ENCODE results near the gene HSF2BP. TPM values are rescaled to one million over a fixed set of nuclear protein-coding genes. Genes with fewer than 3 reads are reported as not detected.

HSF2BP gene
- total RNA-seq, 1 experiment from 2014 or later = 10.9 TPM

DNA sequence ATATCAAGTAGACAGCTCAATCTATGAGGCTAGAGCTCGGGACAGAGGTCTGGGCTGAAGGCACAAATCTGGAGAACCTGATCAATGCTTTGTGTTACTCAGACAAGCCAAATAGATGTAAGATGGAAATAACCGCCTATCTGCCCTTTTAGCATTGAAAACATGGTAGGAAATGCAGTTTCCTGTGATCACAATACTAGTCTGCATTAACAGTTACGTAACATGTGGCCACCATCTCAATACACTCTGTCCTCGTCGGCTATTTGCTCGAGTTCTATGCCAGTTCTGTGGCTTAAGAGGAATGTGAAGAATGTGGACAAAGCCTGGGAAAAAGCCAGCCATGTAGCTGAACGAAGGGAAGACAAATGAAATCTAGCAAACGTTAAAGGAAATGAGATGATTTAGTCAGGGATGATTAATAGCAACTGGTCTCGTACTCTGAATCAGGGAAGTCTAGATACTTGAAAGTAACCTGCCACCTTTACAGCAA, 73.3 kb downstream of the HSF2BP start:
- intact Hi-C loops (cut with micrococcal nuclease; ENCODE audit: unreplicated experiment) = loop anchor here (1.0 kb wide), 1 partner anchor 25 kb away; no protein-coding TSS in a partner anchor
- POLR2A ChIA-PET = no interaction called here
- peak overlapping the region; percentile 69 for H3K4me3 Mint-ChIP-seq (ENCODE audit: unreplicated experiment)
- peaks cover 18% of the 10 kb centered on the region for H3K9me3 Mint-ChIP-seq (ENCODE audit: unreplicated experiment)
- no peaks in the 10 kb centered on the region for H3K27me3 ChIP-seq (replicated peaks; ENCODE audit: control insufficient read depth, insufficient read depth, low read length)
- no peaks in the 10 kb centered on the region for H3K27me3 Mint-ChIP-seq (ENCODE audit: insufficient read depth, unreplicated experiment)
- TF ChIP-seq, protein P1, sequence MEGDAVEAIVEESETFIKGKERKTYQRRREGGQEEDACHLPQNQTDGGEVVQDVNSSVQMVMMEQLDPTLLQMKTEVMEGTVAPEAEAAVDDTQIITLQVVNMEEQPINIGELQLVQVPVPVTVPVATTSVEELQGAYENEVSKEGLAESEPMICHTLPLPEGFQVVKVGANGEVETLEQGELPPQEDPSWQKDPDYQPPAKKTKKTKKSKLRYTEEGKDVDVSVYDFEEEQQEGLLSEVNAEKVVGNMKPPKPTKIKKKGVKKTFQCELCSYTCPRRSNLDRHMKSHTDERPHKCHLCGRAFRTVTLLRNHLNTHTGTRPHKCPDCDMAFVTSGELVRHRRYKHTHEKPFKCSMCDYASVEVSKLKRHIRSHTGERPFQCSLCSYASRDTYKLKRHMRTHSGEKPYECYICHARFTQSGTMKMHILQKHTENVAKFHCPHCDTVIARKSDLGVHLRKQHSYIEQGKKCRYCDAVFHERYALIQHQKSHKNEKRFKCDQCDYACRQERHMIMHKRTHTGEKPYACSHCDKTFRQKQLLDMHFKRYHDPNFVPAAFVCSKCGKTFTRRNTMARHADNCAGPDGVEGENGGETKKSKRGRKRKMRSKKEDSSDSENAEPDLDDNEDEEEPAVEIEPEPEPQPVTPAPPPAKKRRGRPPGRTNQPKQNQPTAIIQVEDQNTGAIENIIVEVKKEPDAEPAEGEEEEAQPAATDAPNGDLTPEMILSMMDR (IDR thresholded peaks at IDR 0.05; ENCODE audit: insufficient read depth in 1 of 2, low read depth in 1 of 2, low read length in 1 of 2, severe bottlenecking in 1 of 2, unreplicated experiment in 1 of 2) = no peak
- CTCF ChIA-PET = interaction anchor here (0.7 kb wide), 1 partner anchor 25 kb away, joined by 3 read pairs; no protein-coding TSS in a partner anchor
- H3K4me3 ChIP-seq (ENCODE audit: low read depth, low read length) = no peak overlapping the region
- no TSS peak for BruUV-seq (replicated peaks)
- DNase-seq = peak; percentile 79 to 88
- H3K36me3 ChIP-seq (ENCODE audit: control insufficient read depth, insufficient read depth, low read length) = no peaks in the 10 kb centered on the region
- H3K4me1 ChIP-seq = peaks cover 59% of the 10 kb centered on the region
- H3K9me3 ChIP-seq = no peaks in the 10 kb centered on the region
- H3K27ac Mint-ChIP-seq (ENCODE audit: unreplicated experiment) = peak overlapping the region; percentile 97
- peaks cover 11% of the 10 kb centered on the region for H3K36me3 Mint-ChIP-seq (ENCODE audit: insufficient read depth, unreplicated experiment)
- H3K4me1 Mint-ChIP-seq (ENCODE audit: low read depth, unreplicated experiment) = peaks cover 41% of the 10 kb centered on the region

DNA sequence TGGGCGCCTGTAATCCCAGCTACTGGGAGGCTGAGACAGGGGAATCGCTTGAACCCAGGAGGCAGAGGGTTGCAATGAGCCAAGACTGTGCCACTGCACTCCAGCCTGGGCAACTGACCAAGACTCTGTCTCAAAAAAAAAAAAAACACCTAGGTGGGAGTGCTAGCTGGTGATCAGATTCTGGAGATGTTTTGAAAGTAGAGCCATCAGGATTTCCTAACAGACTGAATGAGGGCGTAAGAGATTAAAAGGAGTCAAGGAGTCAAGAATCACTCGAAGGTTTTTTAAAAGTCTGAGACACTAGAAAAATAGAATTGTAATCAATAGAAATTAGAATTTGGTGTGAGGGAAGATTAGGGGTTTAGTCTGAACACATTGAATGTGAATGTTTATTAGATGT, 73.8 kb downstream of the HSF2BP start:
- DNase-seq = no peak
- Mint-ChIP-seq H3K4me1 (ENCODE audit: low read depth, unreplicated experiment) (peaks cover 37% of the 10 kb centered on the region), H3K9me3 (ENCODE audit: unreplicated experiment) (peaks cover 14% of the 10 kb centered on the region), H3K4me3 (ENCODE audit: unreplicated experiment) (peak overlapping the region; percentile 69), H3K36me3 (ENCODE audit: insufficient read depth, unreplicated experiment) (peaks cover 7% of the 10 kb centered on the region), H3K27me3 (ENCODE audit: insufficient read depth, unreplicated experiment) (no peaks in the 10 kb centered on the region), H3K27ac (ENCODE audit: unreplicated experiment) (peak overlapping the region; percentile 97)
- no TSS peak for BruUV-seq (replicated peaks)
- TF ChIP-seq, protein P1 (IDR thresholded peaks at IDR 0.05; ENCODE audit: insufficient read depth in 1 of 2, low read depth in 1 of 2, low read length in 1 of 2, severe bottlenecking in 1 of 2, unreplicated experiment in 1 of 2) = no peak
- peaks cover 54% of the 10 kb centered on the region for H3K4me1 ChIP-seq
- H3K36me3 ChIP-seq (ENCODE audit: control insufficient read depth, insufficient read depth, low read length) = no peaks in the 10 kb centered on the region
- CTCF ChIA-PET = no interaction called here
- H3K9me3 ChIP-seq = no peaks in the 10 kb centered on the region
- H3K4me3 ChIP-seq (ENCODE audit: low read depth, low read length) = no peak overlapping the region
- intact Hi-C loops (cut with micrococcal nuclease; ENCODE audit: unreplicated experiment) = no loop called here
- H3K27me3 ChIP-seq (replicated peaks; ENCODE audit: control insufficient read depth, insufficient read depth, low read length) = no peaks in the 10 kb centered on the region
- POLR2A ChIA-PET = no interaction called here

DNA sequence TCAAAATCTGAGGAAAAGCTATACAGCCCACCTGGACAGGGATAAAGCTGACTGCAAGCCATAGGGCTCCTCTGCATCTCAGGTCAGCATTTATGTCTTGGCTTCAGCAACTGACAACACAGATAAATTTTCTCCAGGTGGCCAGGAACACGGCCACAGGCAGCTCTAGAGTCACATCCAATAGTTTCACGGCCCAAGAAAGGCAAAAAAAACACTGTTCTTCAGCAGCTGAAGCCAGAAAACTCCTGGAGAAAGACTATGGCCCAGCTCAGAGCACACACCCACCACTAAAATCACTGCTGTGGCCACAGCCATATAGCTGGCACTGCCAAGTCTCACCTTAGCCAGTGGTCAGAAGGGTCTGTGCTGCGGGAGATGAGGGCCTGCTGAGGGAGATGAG, 77.8 kb downstream of the HSF2BP start:
- intact Hi-C loops (cut with micrococcal nuclease; ENCODE audit: unreplicated experiment) = no loop called here
- H3K27ac Mint-ChIP-seq (ENCODE audit: unreplicated experiment) = no peak overlapping the region
- CTCF ChIA-PET = no interaction called here
- TF ChIP-seq, protein P1 (IDR thresholded peaks at IDR 0.05; ENCODE audit: insufficient read depth in 1 of 2, low read depth in 1 of 2, low read length in 1 of 2, severe bottlenecking in 1 of 2, unreplicated experiment in 1 of 2) = no peak
- Histone ChIP-seq H3K27me3 (replicated peaks; ENCODE audit: control insufficient read depth, insufficient read depth, low read length) (no peaks in the 10 kb centered on the region), H3K9me3 (no peaks in the 10 kb centered on the region), H3K36me3 (ENCODE audit: control insufficient read depth, insufficient read depth, low read length) (no peaks in the 10 kb centered on the region), H3K4me3 (ENCODE audit: low read depth, low read length) (no peak overlapping the region), H3K4me1 (peaks cover 13% of the 10 kb centered on the region)
- no peaks in the 10 kb centered on the region for H3K27me3 Mint-ChIP-seq (ENCODE audit: insufficient read depth, unreplicated experiment)
- DNase-seq = no peak
- peaks cover 31% of the 10 kb centered on the region for H3K4me1 Mint-ChIP-seq (ENCODE audit: low read depth, unreplicated experiment)
- H3K9me3 Mint-ChIP-seq (ENCODE audit: unreplicated experiment) = peaks cover 10% of the 10 kb centered on the region
- no TSS peak for BruUV-seq (replicated peaks)
- H3K4me3 Mint-ChIP-seq (ENCODE audit: unreplicated experiment) = no peak overlapping the region
- POLR2A ChIA-PET = no interaction called here
- peaks cover 5% of the 10 kb centered on the region for H3K36me3 Mint-ChIP-seq (ENCODE audit: insufficient read depth, unreplicated experiment)

All from Caco-2 (cell line).